Stimulated activated CD8-positive, alpha-beta memory T cell treated with anti-CD3 and anti-CD28 coated beads, Interleukin-7, amount 100 ng/mL, for 24 hours (primary cell): ENCODE measurements around the gene SEMA6B.

ENCODE experiments used
- DNase-seq: peaks from one replicate; pipeline ENCODE4 v3.0.0-alpha.2; 2020; ENCODE audit warnings: low read depth

The SEMA6B gene

DNA sequence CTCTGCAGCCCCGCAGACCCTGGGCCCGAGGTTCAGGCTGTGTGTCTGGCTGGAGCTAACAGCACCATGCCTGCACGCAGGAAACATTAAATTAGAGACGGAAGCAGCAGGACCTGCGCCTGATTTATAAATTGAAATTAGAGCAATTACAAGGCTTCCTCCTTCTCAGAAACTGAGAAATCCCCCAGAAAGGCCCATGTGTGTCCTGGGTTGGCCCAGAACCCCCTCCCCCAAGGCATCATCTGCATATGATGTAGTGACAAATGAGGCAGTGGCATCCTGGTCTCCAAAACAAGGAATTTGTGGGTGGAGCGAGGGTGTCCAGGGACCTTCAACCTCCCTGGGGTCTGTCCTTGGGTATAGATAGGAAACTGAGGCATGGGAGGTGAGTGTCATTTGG, 27.2 kb upstream of the SEMA6B start:
- no peak for DNase-seq

DNA sequence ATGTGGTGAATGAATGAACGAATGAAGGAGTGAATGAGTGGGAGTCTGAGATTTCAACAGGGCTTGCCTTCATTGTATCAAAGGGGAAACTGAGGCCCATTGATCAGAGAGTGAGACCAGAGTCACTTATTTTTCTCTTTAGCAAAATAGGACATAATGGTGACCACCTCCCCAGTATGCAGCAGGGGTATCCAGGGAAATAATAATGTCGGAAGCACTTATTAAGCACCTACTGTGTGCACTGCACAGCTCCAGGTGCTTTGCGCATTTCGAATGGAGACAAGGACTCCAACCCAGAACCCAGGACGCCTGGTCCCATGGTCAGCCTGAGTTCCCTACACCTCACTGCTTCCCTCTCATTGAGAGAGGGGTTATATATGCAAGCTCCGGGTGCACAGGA, 26.8 kb upstream of the SEMA6B start:
- DNase-seq: no peak

DNA sequence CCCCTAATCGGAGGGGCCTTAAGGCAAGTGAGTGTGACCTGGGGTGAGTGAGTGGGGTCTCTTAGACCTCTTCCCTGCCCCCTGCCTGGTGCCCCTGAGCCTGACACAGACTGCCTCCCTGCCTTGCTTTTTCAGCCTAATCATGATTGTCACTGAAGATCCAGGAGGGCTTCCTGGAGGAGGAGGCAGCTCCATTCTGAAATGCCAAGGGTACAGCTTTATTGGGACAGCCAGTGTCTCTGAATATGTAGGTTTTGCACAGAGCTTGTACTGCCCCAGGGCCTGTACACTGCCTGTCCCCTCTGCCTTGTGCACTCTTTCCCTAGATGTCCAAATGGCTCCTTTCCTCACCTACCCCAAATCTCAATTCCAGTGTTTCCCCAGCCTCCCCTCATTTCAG, 26.1 kb upstream of the SEMA6B start:
- DNase-seq: no peak

DNA sequence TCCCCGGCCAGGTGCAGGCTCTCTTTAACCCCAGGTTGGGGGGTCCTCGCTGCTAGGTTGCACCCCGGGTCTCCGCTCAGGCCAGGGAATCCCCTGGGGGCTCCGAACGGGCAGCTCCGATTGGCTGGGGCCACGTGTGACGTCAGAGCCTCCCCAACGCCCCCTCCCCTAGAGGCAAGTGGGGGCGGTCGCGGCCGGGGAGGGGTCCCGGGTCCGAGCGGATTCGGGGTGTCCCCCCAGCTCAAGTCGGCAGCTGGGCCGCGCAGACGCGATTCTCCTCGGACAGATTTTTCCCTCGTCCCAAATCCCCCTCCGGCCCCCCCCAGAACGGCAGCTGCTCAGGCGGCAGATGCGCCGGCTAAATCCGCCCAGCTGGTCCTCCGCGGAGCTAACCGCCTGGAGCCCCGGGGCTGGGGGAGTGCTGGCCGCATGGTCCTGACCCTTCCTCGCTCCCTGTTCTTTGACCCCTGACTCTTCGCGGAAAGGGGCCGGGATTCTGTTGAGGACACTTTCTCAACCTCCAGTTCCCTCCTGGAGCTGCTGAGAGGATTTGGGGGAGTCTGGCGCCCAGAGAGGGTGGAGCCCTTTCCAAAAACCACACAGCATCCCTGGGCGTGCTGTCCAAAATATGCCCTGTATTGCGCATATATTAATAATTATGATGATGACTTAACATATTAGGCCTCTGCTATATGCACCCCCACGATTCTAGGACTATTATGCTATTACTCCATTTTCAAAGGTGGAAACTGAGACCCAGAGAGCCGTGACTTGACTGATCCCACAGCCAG, 25.4 kb upstream of the SEMA6B start:
- no peak for DNase-seq

DNA sequence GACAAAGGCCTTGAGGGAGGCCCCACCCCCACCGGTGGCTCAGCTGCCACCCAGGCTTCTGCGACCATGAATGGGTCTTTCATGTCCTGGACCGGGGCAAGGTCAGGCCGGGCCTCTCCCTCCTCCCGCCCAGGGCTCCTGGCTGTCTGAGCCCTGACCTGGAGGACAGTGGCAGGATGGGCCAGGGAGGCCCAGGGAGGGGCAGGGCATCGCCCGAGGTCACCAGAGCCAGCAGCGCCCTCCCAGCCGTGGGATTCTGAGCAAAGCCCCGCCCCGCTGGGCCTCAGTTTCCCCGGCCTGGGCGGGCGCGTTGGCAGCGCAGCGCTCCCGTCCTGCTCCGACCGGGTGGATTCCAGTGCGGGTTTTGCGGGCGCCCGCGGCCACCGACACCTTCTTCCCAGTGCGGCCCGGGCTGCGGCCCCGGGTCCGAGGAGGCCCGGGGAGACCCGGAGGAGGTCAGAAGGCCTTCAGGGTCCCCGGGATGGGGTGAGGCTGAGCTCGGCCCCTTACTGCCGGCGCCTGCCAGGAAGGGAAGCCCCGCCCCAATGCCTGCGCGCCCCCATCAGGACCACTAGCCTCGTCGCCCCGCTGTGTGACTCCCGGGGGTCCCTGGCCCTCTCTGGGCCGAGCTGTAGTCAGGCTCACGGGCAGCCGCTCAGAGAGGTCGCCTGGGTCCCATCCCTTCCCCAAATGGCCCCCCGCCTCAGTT, 24.6 kb upstream of the SEMA6B start:
- DNase-seq: no peak

DNA sequence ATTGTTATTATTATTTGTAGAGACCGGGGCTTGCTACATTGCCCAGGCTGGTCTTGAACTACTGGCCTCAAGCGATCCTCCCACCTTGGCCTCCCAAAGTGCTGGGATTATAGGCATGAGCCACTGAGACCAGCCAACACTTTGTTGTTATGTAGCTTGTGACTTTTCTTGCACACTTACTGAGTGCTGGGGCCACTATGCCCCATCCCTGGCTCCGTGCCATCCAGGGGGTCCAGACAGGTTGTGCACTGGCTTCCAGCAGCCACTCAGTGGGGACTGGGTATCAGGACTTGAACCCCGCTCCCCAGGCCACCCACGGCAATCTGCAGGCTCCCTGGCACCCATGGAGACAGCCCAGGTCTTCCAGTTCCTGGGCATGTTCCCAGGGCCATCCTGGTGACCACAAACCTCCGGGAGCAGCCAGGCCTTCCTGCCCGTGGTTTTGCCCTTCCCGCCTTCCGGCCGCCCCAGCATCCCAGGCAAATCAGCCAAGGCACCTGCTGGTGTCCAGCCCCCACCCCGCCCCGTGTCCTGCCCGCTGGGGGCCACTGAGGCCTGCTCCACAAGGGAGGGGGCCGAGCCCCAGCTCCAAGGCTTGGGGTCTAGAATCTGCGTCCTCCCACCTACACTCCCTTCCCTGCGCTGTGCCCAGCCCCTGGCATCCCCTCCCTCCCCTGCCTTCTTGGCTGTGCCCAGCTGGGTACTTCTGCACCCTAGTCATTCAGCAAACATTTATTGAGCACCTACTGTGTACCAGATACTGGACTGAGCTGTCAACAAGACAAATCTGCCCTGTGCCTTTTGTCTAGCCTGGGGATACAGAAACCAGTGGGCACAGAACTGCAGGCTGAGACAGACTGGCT, 23.7 kb upstream of the SEMA6B start:
- DNase-seq: no peak

DNA sequence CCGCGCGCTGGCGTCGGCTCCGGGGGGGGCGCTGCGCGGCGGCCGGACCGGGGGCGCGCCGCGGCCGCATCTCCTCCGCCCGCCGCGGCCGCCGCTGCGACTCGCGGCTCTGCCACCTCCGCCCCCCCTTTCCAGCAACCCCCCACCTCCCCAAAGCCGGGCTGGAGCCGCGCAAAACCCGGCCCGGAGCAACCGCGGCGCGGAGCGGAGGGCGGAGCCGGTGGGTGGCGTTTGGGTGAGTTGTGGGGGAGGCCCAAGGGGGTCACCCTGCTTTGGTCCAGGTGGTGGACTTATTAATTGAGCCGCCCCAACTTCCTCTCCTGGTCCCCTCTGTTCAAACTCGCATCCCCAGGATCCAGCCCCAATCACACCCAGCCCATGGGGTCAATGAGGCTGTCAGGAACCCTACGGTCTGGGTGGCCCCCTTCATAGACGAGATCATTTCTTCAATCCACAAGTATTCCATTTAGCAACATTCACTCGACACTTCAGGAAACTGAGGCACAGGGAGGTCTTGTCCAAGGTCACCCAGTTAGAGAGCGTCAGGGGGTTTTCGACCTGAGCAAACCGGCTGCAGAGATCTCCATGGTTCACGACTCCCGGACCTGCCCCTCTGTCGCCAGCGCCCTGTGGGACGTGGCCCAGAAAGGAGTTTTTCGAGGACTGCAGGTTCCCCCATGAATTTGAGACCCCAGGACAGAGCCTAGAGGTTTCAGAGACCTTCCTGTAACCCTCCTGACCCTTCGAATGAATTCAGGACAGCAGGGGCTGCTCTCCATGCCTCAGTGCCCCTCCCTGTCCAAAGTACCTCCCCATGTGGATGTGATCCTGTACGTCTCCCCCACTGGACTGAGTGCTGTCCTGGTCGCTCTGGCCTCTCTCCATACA, 22.4 kb upstream of the SEMA6B start:
- DNase-seq: no peak

DNA sequence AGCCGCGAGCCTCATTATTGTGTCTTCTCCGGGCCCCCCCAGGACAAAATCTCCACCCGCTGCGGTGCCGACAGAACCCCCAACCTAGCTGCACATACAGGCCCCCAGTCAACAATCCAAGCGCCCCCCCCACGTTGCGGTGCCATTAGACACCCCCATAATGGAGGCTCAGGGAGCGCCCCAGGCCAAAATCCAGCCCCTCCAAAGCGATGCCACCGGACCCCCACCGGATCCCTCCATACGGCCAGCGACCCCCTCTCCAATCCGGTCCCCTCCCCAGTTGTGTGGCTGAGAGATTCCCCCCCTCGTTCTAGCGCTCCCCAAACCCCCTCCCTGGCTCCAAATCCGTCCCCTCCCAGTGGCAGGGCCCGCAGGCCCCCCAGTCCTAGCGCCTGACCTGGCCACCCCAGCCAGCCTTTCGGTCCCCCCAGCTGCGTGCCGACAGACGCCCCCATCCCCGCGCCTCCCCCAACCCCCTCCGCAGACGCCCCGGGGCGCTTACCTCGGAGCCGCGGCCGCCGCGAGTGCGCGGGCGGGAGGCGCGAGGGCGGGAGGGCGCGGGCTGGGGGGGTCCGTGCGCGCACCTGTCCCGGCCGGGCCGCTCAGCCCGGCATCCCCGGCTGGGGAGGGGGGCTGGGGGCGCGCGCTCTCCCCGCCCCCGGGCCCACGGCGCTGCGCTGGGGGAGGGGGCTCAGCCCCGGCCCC, 21.6 kb upstream of the SEMA6B start:
- DNase-seq: no peak

DNA sequence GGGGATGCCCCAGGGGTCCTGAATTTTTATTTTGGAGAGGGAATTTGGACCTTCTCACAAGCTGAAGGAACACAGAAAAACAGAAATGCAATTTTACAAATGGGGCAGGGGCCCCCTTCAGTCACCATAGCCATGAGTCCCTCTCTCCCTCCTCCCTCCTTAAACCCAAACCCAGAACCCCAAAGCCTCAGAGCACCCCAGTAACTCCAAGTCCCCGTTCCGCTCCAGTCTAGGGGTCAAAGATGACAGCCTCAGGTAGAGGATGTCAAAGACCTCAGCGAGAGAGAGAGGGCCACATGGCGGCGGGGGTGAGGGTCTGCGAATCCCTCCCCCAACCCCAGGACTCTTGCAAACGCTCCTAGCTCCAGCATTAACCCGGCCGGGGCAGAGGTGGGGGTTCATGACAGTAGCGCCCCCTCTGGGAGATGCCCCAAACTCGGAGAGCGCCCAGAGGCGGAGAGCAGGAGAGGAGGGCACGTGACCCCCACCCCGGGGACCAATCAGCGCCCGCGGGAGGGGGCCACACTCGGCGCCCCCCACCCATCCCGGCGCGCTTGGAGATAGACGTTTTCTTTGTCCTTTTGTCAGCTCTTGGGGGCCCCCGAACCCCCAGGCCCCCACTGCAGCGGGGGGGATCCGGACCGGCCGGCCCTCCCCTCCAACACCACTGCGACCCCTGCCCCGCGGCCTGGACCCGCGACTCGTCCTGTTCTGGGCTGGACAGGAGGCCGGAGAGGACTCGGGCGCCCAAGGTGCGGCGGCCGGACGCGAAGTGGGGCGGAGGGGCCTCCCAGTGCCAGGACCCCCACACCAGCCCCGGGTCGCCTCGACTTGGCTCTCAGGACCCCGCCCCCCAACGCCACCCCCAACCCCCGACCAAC, 20.8 kb upstream of the SEMA6B start:
- no peak for DNase-seq

DNA sequence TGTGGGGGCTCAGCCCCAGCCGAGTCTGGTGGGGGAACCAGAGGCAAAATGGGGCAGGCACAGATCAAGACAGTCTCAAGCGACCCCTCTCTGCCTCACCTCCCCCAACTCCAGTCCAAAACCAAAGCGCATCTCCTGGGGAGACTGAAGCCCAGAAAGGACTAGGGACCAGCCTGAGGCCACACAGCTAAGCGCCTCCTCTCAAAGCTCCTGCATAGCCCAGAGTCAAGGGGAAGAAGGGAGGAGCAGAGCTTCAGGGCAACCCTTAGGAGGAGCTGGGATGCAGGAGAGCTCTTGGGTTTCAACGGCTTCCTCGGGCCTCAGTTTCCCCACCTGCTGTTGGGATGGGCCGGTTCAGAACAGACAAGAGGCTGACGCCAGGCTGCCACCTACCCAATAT, 19.9 kb upstream of the SEMA6B start:
- no peak for DNase-seq

DNA sequence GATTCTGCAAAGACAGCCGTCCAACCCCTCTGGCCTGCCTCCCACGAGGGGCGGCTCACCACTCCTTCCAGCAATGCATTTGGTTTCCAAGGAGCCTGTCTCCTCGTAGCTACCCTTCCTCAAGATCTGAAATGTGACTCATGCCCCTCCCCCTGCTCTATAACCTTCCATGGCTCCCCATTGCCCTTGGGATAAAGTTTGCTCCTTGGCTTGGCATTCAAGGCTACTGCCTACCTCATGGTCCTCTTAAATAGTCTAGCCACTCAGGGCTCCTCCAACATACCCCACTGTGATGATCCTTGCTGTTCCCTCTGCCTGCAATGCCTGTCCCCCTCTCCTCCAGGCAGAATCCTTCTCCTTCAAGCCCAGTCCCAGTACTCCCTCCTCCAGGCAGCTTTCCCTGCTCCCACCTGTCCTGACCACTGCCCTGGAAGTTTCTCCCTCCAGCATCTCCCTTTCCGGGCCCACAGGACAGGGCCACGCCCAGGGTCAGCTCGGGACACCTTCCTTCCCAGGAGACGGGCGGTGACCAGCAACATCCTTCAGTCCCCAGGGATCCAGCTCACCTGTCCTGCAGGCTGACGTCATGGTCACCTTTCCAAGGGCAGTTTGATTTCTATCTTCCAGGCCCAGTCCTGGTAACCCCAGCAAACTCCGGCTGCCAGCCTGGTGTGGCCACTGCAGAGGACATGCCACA, 19.2 kb upstream of the SEMA6B start:
- DNase-seq: no peak

DNA sequence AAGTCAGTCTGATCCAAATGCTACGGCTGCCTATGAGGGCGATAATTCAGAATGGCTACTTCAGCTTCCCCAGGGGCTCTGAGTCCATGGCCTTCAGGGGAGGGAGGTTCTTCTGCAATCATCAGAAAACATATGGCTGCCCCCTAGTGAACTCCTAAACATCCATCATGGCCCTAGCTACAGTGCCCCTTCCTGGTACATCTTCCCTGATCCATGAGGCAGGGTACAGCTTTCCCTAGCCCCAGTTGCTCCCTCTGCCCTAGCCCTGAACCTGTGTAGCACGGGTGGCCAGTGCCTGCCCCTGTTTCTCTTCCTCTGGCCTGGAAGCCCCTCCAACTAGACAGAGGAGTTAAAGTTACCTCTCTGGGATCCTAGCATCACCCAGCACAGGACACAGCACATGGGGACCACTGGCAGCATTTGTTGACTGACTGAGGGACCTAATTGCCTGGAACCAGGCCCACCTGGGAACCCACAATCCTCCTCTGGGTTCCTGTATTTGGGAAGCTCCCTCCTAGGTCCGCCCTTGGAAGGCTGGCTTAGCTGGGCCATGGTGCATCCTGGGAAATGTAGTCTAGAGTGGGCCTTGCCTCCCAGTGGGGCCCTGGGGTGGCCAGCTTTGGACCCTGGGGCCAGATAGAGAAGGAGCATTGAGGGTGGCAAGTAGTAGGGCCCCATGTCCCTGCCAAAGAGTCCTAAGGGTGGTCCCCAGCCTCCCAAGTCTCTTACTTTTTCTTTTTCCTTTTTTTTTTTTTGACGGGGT, 17.7 kb upstream of the SEMA6B start:
- no peak for DNase-seq

DNA sequence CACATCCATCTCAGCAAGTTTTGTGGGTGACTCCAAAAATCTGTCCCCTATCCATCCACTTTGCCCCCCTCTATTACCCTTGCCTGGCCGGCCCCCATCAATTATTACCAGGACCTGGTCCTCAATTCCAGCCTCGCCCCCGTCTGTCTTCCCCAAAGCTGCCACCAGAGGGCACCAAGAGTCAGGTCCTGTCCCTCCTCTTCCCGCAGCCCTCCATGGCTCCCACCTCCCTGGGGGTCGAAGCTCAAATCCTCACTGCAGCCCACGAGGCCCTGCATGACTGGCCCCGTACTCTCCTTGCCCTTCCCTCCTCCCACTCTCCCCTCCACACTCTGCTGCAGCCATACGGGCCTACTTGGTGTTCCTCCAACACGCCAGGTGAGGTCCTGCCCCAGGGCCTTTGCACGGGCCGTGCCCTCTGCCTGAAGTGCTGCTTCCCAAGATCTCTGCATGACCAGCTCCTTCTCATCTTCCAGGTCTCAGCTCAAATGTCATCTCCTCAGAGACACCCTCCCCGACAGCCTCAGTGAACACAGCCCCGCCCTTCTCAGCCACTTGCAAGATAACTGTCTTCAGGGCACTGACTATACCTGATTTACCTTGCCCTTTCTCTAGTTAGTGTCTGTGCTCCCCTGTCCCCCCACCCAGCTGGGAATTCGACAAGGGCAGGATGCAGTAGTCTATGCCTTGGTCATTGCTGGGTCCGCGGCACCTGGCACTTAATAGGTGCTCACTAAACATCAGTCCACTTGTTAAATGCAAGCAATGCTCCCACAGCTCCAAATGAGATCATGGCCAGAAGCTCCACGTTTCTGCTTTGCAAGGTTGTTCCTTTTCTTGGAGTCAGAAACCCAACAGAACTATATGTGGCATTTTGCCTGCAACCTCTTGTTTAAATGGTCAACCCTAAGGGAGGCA, 16.8 kb upstream of the SEMA6B start:
- peak; percentile 60 for DNase-seq

DNA sequence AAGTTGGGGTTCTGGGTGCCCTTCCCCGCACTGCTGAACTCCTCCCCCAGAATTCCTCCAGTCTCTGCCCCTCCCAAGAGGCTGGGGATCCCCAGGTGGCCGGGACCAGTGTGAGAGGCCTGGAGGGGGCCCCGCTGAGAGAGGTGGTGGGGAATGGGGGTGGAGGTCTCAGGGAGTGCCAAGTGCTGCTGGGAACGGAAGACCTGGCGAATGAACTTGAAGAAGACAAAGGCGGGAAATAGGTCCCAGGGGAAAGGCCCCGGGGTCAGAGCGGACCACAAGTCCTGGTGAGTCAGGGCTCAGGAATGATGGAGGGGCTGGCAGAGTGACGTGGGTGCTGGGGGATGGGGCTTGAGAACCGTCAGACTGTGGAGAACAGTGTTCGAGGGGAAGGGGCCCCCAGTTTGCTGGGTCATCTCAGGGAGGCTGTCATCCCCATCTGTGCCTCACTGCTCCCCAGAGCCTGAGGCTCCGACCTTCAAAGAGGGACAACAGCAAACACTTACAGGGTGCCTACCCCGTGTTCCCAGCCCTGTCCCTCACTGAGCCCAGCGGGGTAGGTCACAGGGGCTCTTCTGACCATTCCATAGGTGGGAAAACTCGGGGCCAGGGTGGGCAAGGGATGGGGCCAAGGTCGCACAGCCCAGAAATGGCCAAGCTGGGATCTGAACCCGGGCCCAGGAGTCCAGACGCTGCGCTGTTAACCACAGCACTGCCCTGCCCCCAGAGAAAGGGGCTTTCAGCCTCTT, 16.0 kb upstream of the SEMA6B start:
- DNase-seq: no peak

DNA sequence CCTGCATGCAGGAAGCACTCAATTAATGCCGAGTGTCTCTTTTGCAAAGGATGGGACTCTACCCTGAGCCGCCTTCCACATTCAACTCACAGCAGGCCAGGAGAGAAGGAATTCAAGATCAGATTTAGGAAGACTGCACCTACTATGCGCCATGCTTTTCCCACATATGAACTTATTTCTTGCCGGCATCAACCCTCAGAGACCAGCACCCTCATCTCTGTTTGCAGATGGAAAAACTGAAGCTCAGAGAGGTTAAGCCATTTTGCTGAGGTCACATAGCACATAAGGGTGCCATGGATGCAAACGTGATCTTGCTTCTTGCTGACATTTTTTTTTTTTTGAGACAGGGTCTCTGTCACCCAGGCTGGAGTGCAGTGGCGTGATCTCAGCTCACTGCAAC, 14.2 kb upstream of the SEMA6B start:
- no peak for DNase-seq

DNA sequence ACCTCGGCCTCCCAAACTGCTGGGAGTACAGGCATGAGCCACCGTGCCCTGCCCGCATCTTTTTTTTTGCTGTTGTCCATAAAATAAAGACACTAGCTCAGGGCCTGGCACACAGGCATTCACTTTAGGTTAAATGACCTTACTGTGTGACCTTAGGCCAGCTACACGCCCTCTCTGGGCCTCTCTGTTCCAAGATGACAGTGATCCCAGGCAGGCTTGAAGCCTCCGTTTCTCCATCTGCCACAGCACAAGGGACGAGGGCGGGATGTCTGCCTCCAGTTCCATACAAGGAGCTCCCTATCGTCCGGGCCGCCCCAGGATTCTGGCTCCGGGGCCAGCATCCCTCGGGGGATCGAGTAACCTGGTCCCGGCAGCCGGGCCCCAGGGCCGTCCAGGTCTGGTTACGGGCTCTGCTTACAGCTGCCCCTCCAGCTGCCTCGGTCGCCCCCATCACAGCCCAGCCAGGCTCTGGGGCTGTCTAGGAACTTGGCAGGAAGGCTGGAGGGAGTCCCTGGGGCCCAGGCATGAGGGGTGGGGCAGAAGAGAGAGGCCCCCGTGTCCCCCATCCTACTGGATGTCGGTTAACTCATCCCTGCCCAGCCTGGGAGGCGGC, 11.9 kb upstream of the SEMA6B start:
- no peak for DNase-seq
